ENCODE measurements around the gene ZNF277.

GRCh38 chr7:112238852-112239610, 32.5 kb downstream of the ZNF277 start:
- no peak for TF ChIP-seq EP300 (IDR thresholded peaks at IDR 0.05)
- peak; percentile 90 for TF ChIP-seq MAFK (IDR thresholded peaks at IDR 0.05; ENCODE audit: partially characterized antibody)
- no peak for TF ChIP-seq RAD21 (conservative IDR thresholded peaks at IDR 0.05 in 1 of 2, IDR thresholded peaks at IDR 0.05 in 1 of 2)
